H9 (cell line): ENCODE results near the gene SEMA3F. TPM values are rescaled to one million over a fixed set of nuclear protein-coding genes. Genes with fewer than 3 reads are reported as not detected.
A peak's percentile ranks its signal among the peaks of the same experiment; 100 is the strongest.

ENCODE experiments used
- DNase-seq: peaks from one replicate; pipeline ENCODE4 v3.0.0-alpha.2; 2017
- H2AFZ ChIP-seq: one replicate; pipeline ENCODE4 v1.6.1; 2013; ENCODE audit warnings: mild to moderate bottlenecking, low read length, control low read depth, moderate library complexity
- H2AK5ac ChIP-seq: 2 replicates; pipeline ENCODE4 v1.6.1; 2013; ENCODE audit warnings: low read length, control low read depth, mixed read lengths; ENCODE audit not compliant: insufficient read length
- H2BK120ac ChIP-seq: one replicate; pipeline ENCODE4 v1.6.1; 2013; ENCODE audit warnings: low read depth, mild to moderate bottlenecking, low read length, control low read depth, inconsistent platforms; ENCODE audit not compliant: poor library complexity, severe bottlenecking
- H2BK12ac ChIP-seq: 2 replicates; pipeline ENCODE4 v1.6.1; 2013; ENCODE audit warnings: low read length, control low read depth, mixed read lengths, low read depth; ENCODE audit not compliant: insufficient read length
- H2BK15ac ChIP-seq: 2 replicates; pipeline ENCODE4 v1.6.1; 2013; ENCODE audit warnings: low read depth, low read length, control low read depth
- H2BK20ac ChIP-seq: one replicate; pipeline ENCODE4 v1.6.1; 2013; ENCODE audit warnings: low read depth, mild to moderate bottlenecking, low read length, control low read depth, inconsistent platforms; ENCODE audit not compliant: poor library complexity, severe bottlenecking
- H2BK5ac ChIP-seq: 2 replicates; pipeline ENCODE4 v1.6.1; 2013; ENCODE audit warnings: low read length, control low read depth, mixed read lengths; ENCODE audit not compliant: insufficient read length
- H3K14ac ChIP-seq: 2 replicates; pipeline ENCODE4 v1.6.1; 2013; ENCODE audit warnings: low read length, control low read depth; ENCODE audit not compliant: insufficient read depth
- H3K18ac ChIP-seq: 2 replicates; pipeline ENCODE4 v1.6.1; 2013; ENCODE audit warnings: low read depth, mild to moderate bottlenecking, mixed read lengths, low read length, control low read depth; ENCODE audit not compliant: insufficient read length
- H3K23ac ChIP-seq: 2 replicates; pipeline ENCODE4 v1.6.1; 2013; ENCODE audit warnings: low read length, control low read depth, mixed read lengths, low read depth; ENCODE audit not compliant: insufficient read length
- H3K23me2 ChIP-seq: 2 replicates; pipeline ENCODE4 v1.6.1; 2013; ENCODE audit warnings: low read depth, mild to moderate bottlenecking, mixed read lengths, low read length, control low read depth; ENCODE audit not compliant: insufficient read length, poor library complexity, severe bottlenecking
- H3K27ac ChIP-seq: 2 replicates; pipeline ENCODE4 v1.5.1; 2013; ENCODE audit warnings: low read length, control low read depth, mixed read lengths, low read depth; ENCODE audit not compliant: insufficient read length
- H3K27me3 ChIP-seq: 2 replicates; pipeline ENCODE4 v1.6.1; 2013; ENCODE audit warnings: low read length, control low read depth, inconsistent platforms; ENCODE audit not compliant: insufficient read depth
- H3K4ac ChIP-seq: 2 replicates; pipeline ENCODE4 v1.6.1; 2013; ENCODE audit warnings: low read depth, mild to moderate bottlenecking, control low read depth, inconsistent platforms, low read length, moderate library complexity
- H3K4me1 ChIP-seq: 2 replicates; pipeline ENCODE4 v1.6.1; 2013; ENCODE audit warnings: low read length, control low read depth, inconsistent platforms; ENCODE audit not compliant: insufficient read depth
- H3K4me2 ChIP-seq: 2 replicates; pipeline ENCODE4 v1.6.1; 2013; ENCODE audit warnings: low read length, control low read depth, mixed read lengths; ENCODE audit not compliant: insufficient read length, insufficient read depth
- H3K56ac ChIP-seq: 2 replicates; pipeline ENCODE4 v1.6.1; 2013; ENCODE audit warnings: low read depth, mild to moderate bottlenecking, mixed read lengths, low read length, control low read depth; ENCODE audit not compliant: insufficient read length
- H3K79me1 ChIP-seq: 2 replicates; pipeline ENCODE4 v1.6.1; 2013; ENCODE audit warnings: low read depth, mild to moderate bottlenecking, moderate library complexity, low read length, control low read depth, inconsistent platforms; ENCODE audit not compliant: insufficient read depth, poor library complexity, severe bottlenecking
- H3K79me2 ChIP-seq: 2 replicates; pipeline ENCODE4 v1.6.1; 2013; ENCODE audit warnings: low read length, control low read depth, inconsistent platforms; ENCODE audit not compliant: insufficient read depth
- H3K9ac ChIP-seq: 2 replicates; pipeline ENCODE4 v1.6.1; 2013; ENCODE audit warnings: low read length, control low read depth, mixed read lengths; ENCODE audit not compliant: insufficient read length; ENCODE audit errors: extremely low read depth
- H3K9me3 ChIP-seq: one replicate; pipeline ENCODE4 v1.6.1; 2013; ENCODE audit warnings: low read depth, low read length, inconsistent platforms; ENCODE audit not compliant: control insufficient read depth
- H3T11ph ChIP-seq: one replicate; pipeline ENCODE4 v1.6.1; 2013; ENCODE audit warnings: mild to moderate bottlenecking, low read length, control low read depth, inconsistent platforms
- H4K20me1 ChIP-seq: one replicate; pipeline ENCODE4 v1.6.1; 2013; ENCODE audit not compliant: control insufficient read depth, insufficient read length, insufficient read depth
- H4K5ac ChIP-seq: 2 replicates; pipeline ENCODE4 v1.6.1; 2013; ENCODE audit warnings: low read depth, mild to moderate bottlenecking, mixed read lengths, low read length, control low read depth; ENCODE audit not compliant: insufficient read length
- H4K8ac ChIP-seq: replicated peaks from 2 replicates; pipeline ENCODE4 v1.6.1; 2013; ENCODE audit warnings: low read length, control low read depth, mixed read lengths, low read depth; ENCODE audit not compliant: insufficient read length
- H4K91ac ChIP-seq: 2 replicates; pipeline ENCODE4 v1.6.1; 2013; ENCODE audit warnings: low read depth, mild to moderate bottlenecking, moderate library complexity, mixed read lengths, low read length, control low read depth; ENCODE audit not compliant: insufficient read length
- H3K27ac Mint-ChIP-seq, 3 experiments: 2 replicates in 2 of 3; 3 replicates in 1 of 3; pipeline ENCODE4 v1.8.0; 2020 to 2021; ENCODE audit warnings: mixed read lengths in 3 of 3, mild to moderate bottlenecking in 1 of 3, moderate library complexity in 1 of 3
- H3K27me3 Mint-ChIP-seq: 2 replicates; pipeline ENCODE4 v1.8.0; 2021; ENCODE audit warnings: low read depth, mild to moderate bottlenecking, moderate library complexity, mixed read lengths
- H3K36me3 Mint-ChIP-seq, 3 experiments: 2 replicates in 2 of 3; 3 replicates in 1 of 3; pipeline ENCODE4 v1.8.0; 2020 to 2021; ENCODE audit warnings: low read depth in 3 of 3, mixed read lengths in 3 of 3; ENCODE audit not compliant: insufficient read depth in 1 of 3
- H3K4me1 Mint-ChIP-seq, 2 experiments: 2 replicates each; pipeline ENCODE4 v1.8.0; 2020; ENCODE audit warnings: mixed read lengths in 2 of 2
- H3K4me3 Mint-ChIP-seq, 2 experiments: 2 replicates in 1 of 2; 3 replicates in 1 of 2; pipeline ENCODE4 v1.8.0; 2020 to 2021; ENCODE audit warnings: mild to moderate bottlenecking in 2 of 2, mixed read lengths in 2 of 2, moderate library complexity in 1 of 2
- H3K9me3 Mint-ChIP-seq, 2 experiments: 2 replicates in 1 of 2; 3 replicates in 1 of 2; pipeline ENCODE4 v1.8.0; 2020; ENCODE audit warnings: mild to moderate bottlenecking in 2 of 2, mixed read lengths in 2 of 2, moderate library complexity in 1 of 2
- CTCF ChIP-seq: fragments of 200-600 bp; sonication (generic); conservative IDR thresholded peaks from 3 replicates; pipeline ENCODE4 v1.8.0; 2021; ENCODE audit warnings: antibody characterized with exemption, mild to moderate bottlenecking
- WGBS: extraction: QIAGEN DNeasy Blood & Tissue Kit; methylation state at CpG from one replicate; pipeline ENCODE4 v1.1.7; 2013; ENCODE audit warnings: missing lambda C conversion rate, low lambda C conversion rate, mixed read lengths; ENCODE audit not compliant: insufficient read length; ENCODE audit errors: extremely low coverage; 5-methylcytosine and 5-hydroxymethylcytosine counted together
- long read RNA-seq: library from polyadenylated mRNA; unstranded; transcript quantifications from one replicate; pipeline ENCODE4 v2.0.0, GENCODE V29; 2020
- total RNA-seq: library from RNA; stranded (reverse); gene quantifications from 2 replicates; pipeline ENCODE4 v1.2.1, GENCODE V29; 2021

The SEMA3F gene
- total RNA-seq, result 11.9 and 14.3 TPM in 2 replicates
- long read RNA-seq, partial matches to known transcripts, result 0 of 3 reads
- long read RNA-seq, other reads (novel, unspliced or antisense), result 3 of 3 reads

DNA sequence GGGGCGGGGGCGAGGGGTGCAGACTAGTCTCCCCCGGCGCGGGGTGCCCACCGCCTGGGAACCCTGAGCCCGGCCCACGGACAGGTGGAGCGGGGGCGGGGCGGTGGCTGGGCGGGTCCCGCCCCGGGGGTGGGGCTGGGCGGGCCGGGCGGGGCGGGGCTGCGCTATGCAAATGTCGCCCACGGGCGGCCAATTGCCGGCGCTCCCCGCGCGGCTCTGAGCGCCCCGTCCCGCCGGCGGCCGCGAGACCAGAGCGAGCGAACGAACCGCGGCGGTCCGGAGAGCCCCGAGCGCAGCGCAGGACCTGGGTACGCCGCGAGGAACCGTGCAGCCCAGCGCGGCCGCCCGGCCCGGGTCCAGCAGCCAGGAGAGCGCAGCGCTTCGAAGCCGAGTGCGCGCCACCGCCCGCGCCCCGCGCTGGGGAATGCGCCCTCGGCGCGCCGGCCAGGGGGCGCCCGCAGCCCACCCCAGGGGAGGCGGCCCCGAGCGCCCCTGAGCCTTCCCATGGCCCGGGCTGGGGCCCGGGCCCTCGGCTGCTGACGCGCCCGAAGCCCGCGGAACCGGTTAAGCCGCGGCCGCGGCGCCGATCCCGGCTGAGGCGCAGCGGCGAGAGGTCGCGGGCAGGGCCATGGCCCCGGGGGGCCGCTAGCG is at the start of gene SEMA3F:
Gene SEMA3F, plus strand, starts transcription at position 485 of the 651 bp plus-strand sequence. CDS start 4,299 bp downstream, outside the sequence.
- Histone ChIP-seq H3K27me3 (peaks cover 7% of the 10 kb centered on the region; the same call in 1 of the 2 replicates), H3K23me2 (peaks cover 15% of the 10 kb centered on the region), H3K79me1 (peaks cover 2% of the 10 kb centered on the region), H2BK12ac (no peak within 1 kb of the TSS), H3K9ac (no peak within 1 kb of the TSS), H2AK5ac (no peak within 1 kb of the TSS), H3K79me2 (no peaks in the 10 kb centered on the region), H2BK120ac (no peak within 1 kb of the TSS), H3K27ac (no peak within 1 kb of the TSS), H2BK20ac (no peak within 1 kb of the TSS), H3K4me2 (peak within 1 kb of the TSS; percentile 48), H3T11ph (no peak within 1 kb of the TSS), H3K18ac (no peak within 1 kb of the TSS), H3K4me1 (peaks cover 3% of the 10 kb centered on the region), H4K91ac (no peak within 1 kb of the TSS), H3K23ac (no peak within 1 kb of the TSS), H3K14ac (no peak within 1 kb of the TSS), H2BK15ac (no peak within 1 kb of the TSS), H4K8ac (no peak within 1 kb of the TSS), H4K5ac (no peak within 1 kb of the TSS), H2AFZ (no peak within 1 kb of the TSS), H3K56ac (no peak within 1 kb of the TSS), H3K4ac (no peak within 1 kb of the TSS), H2BK5ac (no peak within 1 kb of the TSS), H3K9me3 (no peaks in the 10 kb centered on the region), H4K20me1 (no peaks in the 10 kb centered on the region)
- peaks cover 5 to 10% (median 6%) of the 10 kb centered on the region in 3 experiments; a peak in 6 of 7 replicates for H3K36me3 Mint-ChIP-seq
- WGBS, result no CpG with 5 or more reads among the region's 98 CpGs
- no peaks in the 10 kb centered on the region for H3K9me3 Mint-ChIP-seq
- peak; percentile 19; the same call in 2 of the 3 replicates for TF ChIP-seq CTCF
- H3K4me3 Mint-ChIP-seq, result peak within 1 kb of the TSS; percentile 85 to 97
- peaks cover 56 to 72% of the 10 kb centered on the region in 2 experiments for H3K4me1 Mint-ChIP-seq
- H3K27me3 Mint-ChIP-seq, result peaks cover 25% of the 10 kb centered on the region
- H3K27ac Mint-ChIP-seq, result peak within 1 kb of the TSS in 1 of 3 experiments; percentile 79; a peak in 1 of 7 replicates
- DNase-seq, result peak; percentile 68
